Ishikawa (cell line): ENCODE measurements around the gene KLC3.

Experiments used
- CEBPB ChIP-seq: IDR thresholded peaks from 2 replicates; pipeline ENCODE4 v1.6.1; 2012
- CREB1 ChIP-seq: IDR thresholded peaks from 2 replicates; pipeline ENCODE4 v1.6.1; 2012; ENCODE audit warnings: low read depth
- EGR1 ChIP-seq: IDR thresholded peaks from 2 replicates; pipeline ENCODE4 v1.6.1; 2012
- EP300 ChIP-seq: IDR thresholded peaks from 2 replicates; pipeline ENCODE4 v1.6.1; 2012; ENCODE audit warnings: borderline replicate concordance
- FOXM1 ChIP-seq: IDR thresholded peaks from 2 replicates; pipeline ENCODE4 v1.6.1; 2012; ENCODE audit warnings: low read depth, borderline replicate concordance
- NFIC ChIP-seq: IDR thresholded peaks from 2 replicates; pipeline ENCODE4 v1.6.1; 2012
- RAD21 ChIP-seq: IDR thresholded peaks from 2 replicates; pipeline ENCODE4 v1.6.1; 2012; ENCODE audit warnings: low read depth
- TAF1 ChIP-seq: IDR thresholded peaks from 2 replicates; pipeline ENCODE4 v1.6.1; 2012; ENCODE audit warnings: low read depth, mild to moderate bottlenecking
- TCF12 ChIP-seq: IDR thresholded peaks from 2 replicates; pipeline ENCODE4 v1.6.1; 2012; ENCODE audit warnings: low read depth
- TEAD4 ChIP-seq: IDR thresholded peaks from 2 replicates; pipeline ENCODE4 v1.6.1; 2012
- YY1 ChIP-seq: IDR thresholded peaks from 2 replicates; pipeline ENCODE4 v1.6.1; 2012; ENCODE audit warnings: low read depth
- ZBTB7A ChIP-seq: IDR thresholded peaks from 2 replicates; pipeline ENCODE4 v1.6.1; 2012; ENCODE audit warnings: low read depth
- TF ChIP-seq, protein P1 (sequence below): IDR thresholded peaks from 2 replicates; pipeline ENCODE4 v1.6.1; 2012; ENCODE audit warnings: low read depth, mild to moderate bottlenecking
- TF ChIP-seq, protein P2 (sequence below): IDR thresholded peaks from 2 replicates; pipeline ENCODE4 v1.6.1; 2012
- TF ChIP-seq, protein P3 (sequence below): IDR thresholded peaks from 2 replicates; pipeline ENCODE4 v1.6.1; 2012

The KLC3 gene

DNA sequence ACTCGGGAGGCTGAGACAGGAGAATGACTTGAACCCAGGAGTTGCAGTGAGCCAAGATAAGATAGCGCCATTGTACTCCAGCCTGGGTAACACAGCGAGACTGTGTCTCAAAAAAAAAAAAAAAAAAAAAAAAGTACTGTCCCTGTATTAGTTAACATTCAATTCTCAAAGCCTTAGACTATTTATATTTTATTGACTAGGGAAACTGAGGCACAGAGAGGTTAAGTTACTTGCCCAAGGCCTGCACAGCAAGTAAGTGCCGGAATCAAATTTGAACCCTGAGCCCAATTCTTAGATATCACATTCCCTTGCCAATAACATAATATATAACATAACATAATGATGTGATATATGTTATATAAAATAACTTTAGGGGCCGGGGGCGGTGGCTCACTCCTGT, 921 bp upstream of the KLC3 start:
- no peak for TF ChIP-seq FOXM1
- TF ChIP-seq ZBTB7A: no peak
- no peak for TF ChIP-seq TAF1
- TF ChIP-seq EGR1: no peak
- TF ChIP-seq, protein P1, sequence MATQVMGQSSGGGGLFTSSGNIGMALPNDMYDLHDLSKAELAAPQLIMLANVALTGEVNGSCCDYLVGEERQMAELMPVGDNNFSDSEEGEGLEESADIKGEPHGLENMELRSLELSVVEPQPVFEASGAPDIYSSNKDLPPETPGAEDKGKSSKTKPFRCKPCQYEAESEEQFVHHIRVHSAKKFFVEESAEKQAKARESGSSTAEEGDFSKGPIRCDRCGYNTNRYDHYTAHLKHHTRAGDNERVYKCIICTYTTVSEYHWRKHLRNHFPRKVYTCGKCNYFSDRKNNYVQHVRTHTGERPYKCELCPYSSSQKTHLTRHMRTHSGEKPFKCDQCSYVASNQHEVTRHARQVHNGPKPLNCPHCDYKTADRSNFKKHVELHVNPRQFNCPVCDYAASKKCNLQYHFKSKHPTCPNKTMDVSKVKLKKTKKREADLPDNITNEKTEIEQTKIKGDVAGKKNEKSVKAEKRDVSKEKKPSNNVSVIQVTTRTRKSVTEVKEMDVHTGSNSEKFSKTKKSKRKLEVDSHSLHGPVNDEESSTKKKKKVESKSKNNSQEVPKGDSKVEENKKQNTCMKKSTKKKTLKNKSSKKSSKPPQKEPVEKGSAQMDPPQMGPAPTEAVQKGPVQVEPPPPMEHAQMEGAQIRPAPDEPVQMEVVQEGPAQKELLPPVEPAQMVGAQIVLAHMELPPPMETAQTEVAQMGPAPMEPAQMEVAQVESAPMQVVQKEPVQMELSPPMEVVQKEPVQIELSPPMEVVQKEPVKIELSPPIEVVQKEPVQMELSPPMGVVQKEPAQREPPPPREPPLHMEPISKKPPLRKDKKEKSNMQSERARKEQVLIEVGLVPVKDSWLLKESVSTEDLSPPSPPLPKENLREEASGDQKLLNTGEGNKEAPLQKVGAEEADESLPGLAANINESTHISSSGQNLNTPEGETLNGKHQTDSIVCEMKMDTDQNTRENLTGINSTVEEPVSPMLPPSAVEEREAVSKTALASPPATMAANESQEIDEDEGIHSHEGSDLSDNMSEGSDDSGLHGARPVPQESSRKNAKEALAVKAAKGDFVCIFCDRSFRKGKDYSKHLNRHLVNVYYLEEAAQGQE: no peak
- TF ChIP-seq CEBPB: no peak
- TF ChIP-seq, protein P2, sequence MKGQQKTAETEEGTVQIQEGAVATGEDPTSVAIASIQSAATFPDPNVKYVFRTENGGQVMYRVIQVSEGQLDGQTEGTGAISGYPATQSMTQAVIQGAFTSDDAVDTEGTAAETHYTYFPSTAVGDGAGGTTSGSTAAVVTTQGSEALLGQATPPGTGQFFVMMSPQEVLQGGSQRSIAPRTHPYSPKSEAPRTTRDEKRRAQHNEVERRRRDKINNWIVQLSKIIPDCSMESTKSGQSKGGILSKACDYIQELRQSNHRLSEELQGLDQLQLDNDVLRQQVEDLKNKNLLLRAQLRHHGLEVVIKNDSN: no peak
- TF ChIP-seq EP300: no peak
- no peak for TF ChIP-seq TCF12
- no peak for TF ChIP-seq TEAD4
- no peak for TF ChIP-seq CREB1
- TF ChIP-seq NFIC: no peak
- TF ChIP-seq, protein P3, sequence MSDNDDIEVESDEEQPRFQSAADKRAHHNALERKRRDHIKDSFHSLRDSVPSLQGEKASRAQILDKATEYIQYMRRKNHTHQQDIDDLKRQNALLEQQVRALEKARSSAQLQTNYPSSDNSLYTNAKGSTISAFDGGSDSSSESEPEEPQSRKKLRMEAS: no peak
- TF ChIP-seq RAD21: no peak
- no peak for TF ChIP-seq YY1

DNA sequence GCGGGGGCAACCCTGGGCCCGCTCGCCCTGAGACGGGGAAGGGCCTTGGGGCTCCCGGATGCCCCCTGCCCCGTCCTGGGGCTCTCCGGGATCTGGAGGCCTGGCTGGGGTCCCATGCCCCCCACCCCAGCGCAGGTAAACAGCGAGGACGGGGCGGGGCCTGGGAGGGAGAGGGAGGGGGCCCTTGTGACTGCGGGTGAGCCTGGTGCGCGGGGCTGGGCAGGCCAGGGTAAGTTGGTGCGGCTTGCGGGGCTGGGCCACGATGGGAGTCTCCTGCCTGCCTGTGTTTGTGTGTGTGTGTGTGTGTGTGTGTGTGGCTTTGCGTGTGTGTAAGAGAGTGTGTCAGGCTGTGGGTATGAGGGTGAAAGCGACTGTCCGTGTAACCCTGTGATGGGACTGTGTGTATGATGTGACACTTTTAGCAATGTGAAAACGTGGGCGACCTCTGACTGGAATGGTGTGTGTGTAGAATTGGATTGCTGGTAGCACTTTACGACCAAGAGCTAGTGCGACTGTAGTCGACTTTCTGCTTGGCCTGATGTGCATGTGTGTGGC, 426 bp downstream of the KLC3 start:
- TF ChIP-seq ZBTB7A (no peak), CEBPB (no peak), EP300 (no peak), TCF12 (no peak), NFIC (no peak), FOXM1 (no peak), YY1 (no peak), RAD21 (no peak), TAF1 (no peak), TEAD4 (no peak), CREB1 (no peak)
- TF ChIP-seq, protein P2: no peak
- TF ChIP-seq, protein P3: no peak
- TF ChIP-seq, protein P1: no peak

DNA sequence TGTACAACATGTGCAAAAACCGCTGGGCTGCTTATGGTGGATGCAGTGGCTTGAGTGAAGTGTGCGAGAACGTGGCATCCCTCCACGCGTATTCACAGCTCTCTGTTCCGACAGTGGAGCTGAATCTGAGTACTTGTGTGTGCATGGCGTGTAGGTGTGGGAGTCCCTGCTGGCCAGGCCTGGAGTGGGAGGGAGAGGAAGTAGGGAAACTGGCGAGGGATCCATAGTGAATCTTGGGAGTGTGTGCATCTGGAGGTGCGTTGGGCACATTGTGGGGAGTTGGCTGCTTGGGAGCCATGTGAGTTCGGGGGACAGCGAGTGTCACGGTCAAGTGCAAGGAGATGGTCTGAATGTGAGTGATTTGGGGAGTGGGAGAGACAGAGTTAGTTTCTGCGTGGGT, 2.4 kb downstream of the KLC3 start:
- no peak for TF ChIP-seq TEAD4

DNA sequence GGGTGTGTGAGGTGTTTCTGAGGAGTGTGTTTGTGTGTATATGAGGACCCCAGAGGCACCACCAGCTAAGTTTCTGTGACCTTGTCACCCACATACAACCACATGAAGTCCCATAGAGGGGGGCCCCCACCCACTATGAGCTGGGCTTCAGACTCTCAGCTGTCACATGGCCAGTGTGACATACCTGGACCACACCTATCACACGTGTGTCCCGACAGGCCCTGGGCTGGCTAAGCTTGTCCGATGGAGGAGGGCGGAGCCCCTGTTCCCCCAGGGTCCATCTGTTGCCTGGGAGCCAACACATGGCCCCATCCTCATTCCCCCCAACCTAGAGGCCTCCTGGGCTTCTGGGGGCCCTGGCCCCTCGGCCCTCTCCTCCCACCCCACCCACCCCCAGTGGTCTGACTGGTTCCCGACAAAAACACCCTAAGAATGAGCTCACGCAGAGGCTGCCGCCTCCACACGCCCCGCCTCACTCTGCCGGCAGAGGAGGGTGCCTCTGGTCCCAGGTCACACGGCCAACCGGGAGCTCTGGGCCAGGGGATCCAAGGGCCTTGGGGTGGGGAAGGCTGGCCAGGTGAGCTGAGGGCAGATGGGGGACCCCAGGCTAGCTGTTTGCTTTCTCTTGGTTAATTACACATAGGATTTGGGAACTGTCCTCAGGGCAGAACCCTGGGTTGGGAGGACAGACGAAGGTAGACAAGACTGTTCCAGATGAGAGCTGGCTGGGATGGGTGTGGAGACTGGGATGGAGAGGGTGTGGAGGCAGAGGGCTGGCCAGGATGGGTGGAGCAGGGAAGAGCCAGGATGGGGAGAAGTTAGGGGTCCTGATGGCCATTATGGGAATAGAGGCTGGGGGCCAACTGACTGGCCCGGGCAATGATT, 4.3 kb downstream of the KLC3 start:
- TF ChIP-seq FOXM1 (no peak), NFIC (no peak), RAD21 (no peak), CREB1 (no peak), EP300 (no peak), YY1 (no peak), TAF1 (no peak), ZBTB7A (no peak), CEBPB (no peak), EGR1 (no peak), TEAD4 (no peak)
- TF ChIP-seq, protein P1: no peak
- TF ChIP-seq, protein P2: no peak
- TF ChIP-seq, protein P3: no peak
